ENCODE results near the gene MOGAT2. TPM values are rescaled to one million over a fixed set of nuclear protein-coding genes. Genes with fewer than 3 reads are reported as not detected.
A peak's percentile ranks its signal among the peaks of the same experiment; 100 is the strongest.

The MOGAT2 gene
- total RNA-seq, 3 donors from 2014 or later (not counting 1 experiment from before 2014, with no cell fraction given), result not detected

DNA sequence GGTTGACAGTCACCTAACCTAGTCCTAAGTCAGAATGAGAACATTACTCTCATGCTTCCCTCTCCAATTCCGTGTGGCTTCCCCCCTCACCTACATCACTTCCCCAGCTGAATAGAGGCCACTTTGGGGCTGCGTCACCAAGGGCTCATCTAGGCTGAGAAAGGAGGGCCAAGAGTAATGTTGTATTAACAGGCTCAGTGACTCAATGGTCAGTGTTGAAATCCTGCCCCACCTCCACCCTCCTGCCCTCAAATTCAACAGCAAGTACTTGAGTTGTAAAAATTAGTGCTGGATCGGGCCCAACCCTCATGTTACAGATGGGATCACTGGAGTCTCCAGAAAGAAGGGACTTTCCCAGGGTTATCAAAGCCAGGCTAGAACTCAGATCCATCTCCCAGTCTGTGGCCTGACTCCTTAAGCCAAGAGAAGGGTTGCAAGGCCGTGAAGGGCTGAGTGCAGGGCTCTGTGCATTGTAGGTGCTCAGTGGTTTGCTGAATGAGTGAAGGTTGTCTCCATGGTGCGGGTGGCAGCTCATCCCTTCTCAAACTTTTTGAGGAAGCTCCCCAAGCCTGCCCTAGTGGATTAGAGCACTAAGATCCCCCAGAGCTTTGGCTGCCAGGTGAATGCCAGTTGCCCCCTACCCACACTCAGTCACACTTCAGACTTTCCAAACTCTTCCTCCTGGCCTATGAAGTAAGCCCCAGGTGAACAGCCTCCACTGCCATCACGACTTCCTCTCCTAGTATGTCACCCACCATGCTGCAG is 54.2 kb downstream of the MOGAT2 start:
- no peak overlapping the region for H3K4me3 Mint-ChIP-seq
- no peaks in the 10 kb centered on the region for H3K9me3 Mint-ChIP-seq
- Histone ChIP-seq H3K4me3 (ENCODE audit: low read length) (no peak overlapping the region), H3K27ac (ENCODE audit: low read length) (no peak overlapping the region), H3K27me3 (ENCODE audit: control insufficient read depth, insufficient read depth, low read length) (peaks cover 12% of the 10 kb centered on the region), H3K36me3 (ENCODE audit: control insufficient read depth, insufficient read depth, low read length) (no peaks in the 10 kb centered on the region), H3K4me1 (ENCODE audit: control insufficient read depth, insufficient read depth, low read length) (peaks cover 35% of the 10 kb centered on the region), H3K9me3 (ENCODE audit: control insufficient read depth, insufficient read depth, low read length) (no peaks in the 10 kb centered on the region)
- H3K27ac Mint-ChIP-seq, result no peak overlapping the region
- H3K27me3 Mint-ChIP-seq (ENCODE audit: low read depth in 2 of 2), result peaks cover 31 to 37% of the 10 kb centered on the region in 2 donors
- ATAC-seq, result no peak
- intact Hi-C loops (cut with micrococcal nuclease), result no loop called here
- TF ChIP-seq, protein P1, sequence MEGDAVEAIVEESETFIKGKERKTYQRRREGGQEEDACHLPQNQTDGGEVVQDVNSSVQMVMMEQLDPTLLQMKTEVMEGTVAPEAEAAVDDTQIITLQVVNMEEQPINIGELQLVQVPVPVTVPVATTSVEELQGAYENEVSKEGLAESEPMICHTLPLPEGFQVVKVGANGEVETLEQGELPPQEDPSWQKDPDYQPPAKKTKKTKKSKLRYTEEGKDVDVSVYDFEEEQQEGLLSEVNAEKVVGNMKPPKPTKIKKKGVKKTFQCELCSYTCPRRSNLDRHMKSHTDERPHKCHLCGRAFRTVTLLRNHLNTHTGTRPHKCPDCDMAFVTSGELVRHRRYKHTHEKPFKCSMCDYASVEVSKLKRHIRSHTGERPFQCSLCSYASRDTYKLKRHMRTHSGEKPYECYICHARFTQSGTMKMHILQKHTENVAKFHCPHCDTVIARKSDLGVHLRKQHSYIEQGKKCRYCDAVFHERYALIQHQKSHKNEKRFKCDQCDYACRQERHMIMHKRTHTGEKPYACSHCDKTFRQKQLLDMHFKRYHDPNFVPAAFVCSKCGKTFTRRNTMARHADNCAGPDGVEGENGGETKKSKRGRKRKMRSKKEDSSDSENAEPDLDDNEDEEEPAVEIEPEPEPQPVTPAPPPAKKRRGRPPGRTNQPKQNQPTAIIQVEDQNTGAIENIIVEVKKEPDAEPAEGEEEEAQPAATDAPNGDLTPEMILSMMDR (IDR thresholded peaks at IDR 0.05), result no peak
- H3K36me3 Mint-ChIP-seq, result no peaks in the 10 kb centered on the region
- H3K4me1 Mint-ChIP-seq, result peaks cover 17 to 29% of the 10 kb centered on the region in 2 donors
- WGBS (ENCODE audit: insufficient coverage), result 86% methylated on average over 6 of the region's 6 CpGs
- peak in 1 of 2 donors; percentile 11 for DNase-seq

DNA sequence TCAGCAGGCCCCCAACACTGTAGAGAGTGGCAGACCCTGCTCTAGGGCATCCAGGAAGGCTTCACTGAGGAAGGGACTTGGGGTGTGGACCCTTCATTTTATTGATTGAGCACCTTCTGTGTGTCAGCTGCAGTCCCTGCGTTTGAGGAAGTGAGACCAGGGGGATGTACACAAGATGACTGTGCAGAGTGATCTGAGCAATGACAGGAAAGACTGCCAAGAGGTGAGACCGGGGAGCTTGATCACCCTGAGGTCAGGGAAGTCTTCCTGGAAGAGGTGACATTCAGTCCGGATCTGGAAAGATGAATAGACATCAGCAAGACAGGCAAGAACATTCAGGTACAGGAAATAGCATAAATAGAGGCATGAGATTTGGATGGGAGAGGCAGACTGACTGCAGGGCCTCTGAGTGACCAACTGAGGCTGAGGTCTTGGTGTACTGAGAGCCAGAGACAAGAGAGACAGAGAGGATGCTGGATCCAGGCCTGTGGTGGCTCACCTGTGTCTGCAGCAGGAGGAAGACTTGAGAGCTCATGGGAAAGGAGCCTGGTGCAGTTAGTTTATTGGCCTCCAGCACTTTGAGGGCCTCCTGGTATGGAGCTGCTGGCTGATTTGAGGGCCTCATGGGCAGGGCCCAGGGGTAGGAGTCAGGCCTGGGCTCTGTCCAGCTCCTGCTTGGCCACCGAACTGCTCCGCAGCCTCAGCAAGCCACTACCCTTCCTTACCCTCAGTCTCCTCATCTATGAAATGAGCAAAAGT is 56.1 kb downstream of the MOGAT2 start:
- H3K27ac ChIP-seq (ENCODE audit: low read length), result peak overlapping the region; percentile 61
- H3K4me3 ChIP-seq (ENCODE audit: low read length), result no peak overlapping the region
- H3K9me3 Mint-ChIP-seq, result no peaks in the 10 kb centered on the region
- no peaks in the 10 kb centered on the region for H3K36me3 Mint-ChIP-seq
- peaks cover 25 to 30% of the 10 kb centered on the region in 2 donors for H3K4me1 Mint-ChIP-seq
- H3K27me3 Mint-ChIP-seq (ENCODE audit: low read depth in 2 of 2), result peaks cover 17 to 22% of the 10 kb centered on the region in 2 donors
- ATAC-seq (peak in 1 of 3 donors; percentile 54), DNase-seq (peak in 1 of 2 donors; percentile 21)
- H3K36me3 ChIP-seq (ENCODE audit: control insufficient read depth, insufficient read depth, low read length), result no peaks in the 10 kb centered on the region
- peaks cover 41% of the 10 kb centered on the region for H3K4me1 ChIP-seq (ENCODE audit: control insufficient read depth, insufficient read depth, low read length)
- peak overlapping the region in 1 of 2 donors; percentile 30 for H3K27ac Mint-ChIP-seq
- TF ChIP-seq, protein P1 (IDR thresholded peaks at IDR 0.05), result no peak
- no peak overlapping the region for H3K4me3 Mint-ChIP-seq
- H3K9me3 ChIP-seq (ENCODE audit: control insufficient read depth, insufficient read depth, low read length), result no peaks in the 10 kb centered on the region
- peaks cover 7% of the 10 kb centered on the region for H3K27me3 ChIP-seq (ENCODE audit: control insufficient read depth, insufficient read depth, low read length)
- intact Hi-C loops (cut with micrococcal nuclease), result no loop called here
- WGBS (ENCODE audit: insufficient coverage), result 36% methylated on average over 5 of the region's 5 CpGs

DNA sequence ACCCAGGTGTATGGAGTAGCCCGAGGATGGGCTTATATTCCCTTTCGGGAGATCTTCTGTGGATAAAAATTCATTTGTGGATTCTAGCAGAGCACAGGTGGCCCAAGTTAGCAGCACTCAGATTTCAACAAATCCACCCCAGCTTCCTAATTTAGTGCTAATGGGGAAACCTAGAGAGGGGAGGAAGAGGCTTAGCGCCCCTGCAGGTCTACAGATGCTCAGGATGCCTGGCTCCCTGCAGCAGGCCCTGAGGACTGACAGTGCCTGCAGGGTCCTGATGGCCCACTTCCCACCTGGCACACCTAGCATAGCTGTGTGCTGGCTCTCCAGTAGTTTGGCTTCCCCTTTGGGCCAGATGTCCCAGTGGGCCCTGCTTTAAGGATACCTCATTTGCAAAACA is 57.4 kb downstream of the MOGAT2 start:
- intact Hi-C loops (cut with micrococcal nuclease), result no loop called here
- Histone ChIP-seq H3K27ac (ENCODE audit: low read length) (no peak overlapping the region), H3K4me1 (ENCODE audit: control insufficient read depth, insufficient read depth, low read length) (peaks cover 40% of the 10 kb centered on the region), H3K36me3 (ENCODE audit: control insufficient read depth, insufficient read depth, low read length) (no peaks in the 10 kb centered on the region), H3K9me3 (ENCODE audit: control insufficient read depth, insufficient read depth, low read length) (no peaks in the 10 kb centered on the region), H3K4me3 (ENCODE audit: low read length) (no peak overlapping the region), H3K27me3 (ENCODE audit: control insufficient read depth, insufficient read depth, low read length) (no peaks in the 10 kb centered on the region)
- TF ChIP-seq, protein P1 (IDR thresholded peaks at IDR 0.05), result no peak
- no peak for ATAC-seq
- no peak overlapping the region for H3K4me3 Mint-ChIP-seq
- WGBS (ENCODE audit: insufficient coverage), result 90% methylated on average over 3 of the region's 3 CpGs
- no peaks in the 10 kb centered on the region for H3K36me3 Mint-ChIP-seq
- H3K4me1 Mint-ChIP-seq, result peaks cover 21 to 32% of the 10 kb centered on the region in 2 donors
- no peaks in the 10 kb centered on the region for H3K9me3 Mint-ChIP-seq
- peaks cover 13 to 15% of the 10 kb centered on the region in 2 donors for H3K27me3 Mint-ChIP-seq (ENCODE audit: low read depth in 2 of 2)
- no peak for DNase-seq
- H3K27ac Mint-ChIP-seq, result no peak overlapping the region
